WTC11 (cell line): ENCODE data around the gene SOX8. TPM values are rescaled to one million over a fixed set of nuclear protein-coding genes. Genes with fewer than 3 reads are reported as not detected.

Experiments
- ATAC-seq: fragments of 200-7000 bp; cut with Tn5 transposase; 2 replicates; pipeline ENCODE4 v1.10.0; 2021; ENCODE audit warnings: mild to moderate bottlenecking, moderate library complexity
- CTCF ChIA-PET: fragments of 300-600 bp; sonication (Branson Sonifier 250); formaldehyde crosslinking; loops from one replicate; lab custom pipeline; 2021; ENCODE audit warnings: antibody characterized with exemption; lab: Charles Lee
- POLR2A ChIA-PET: fragments of 350-600 bp; sonication (Branson Sonifier 250); formaldehyde crosslinking; loops from one replicate; lab custom pipeline; 2021; ENCODE audit warnings: antibody characterized with exemption; lab: Charles Lee
- DNase-seq: peaks from one replicate; pipeline ENCODE4 v3.0.0; 2021; ENCODE audit warnings: low spot score
- H3K27ac Mint-ChIP-seq: 2 replicates; pipeline ENCODE4 v1.8.0; 2021; ENCODE audit warnings: mixed read lengths
- H3K27me3 Mint-ChIP-seq: 2 replicates; pipeline ENCODE4 v1.8.0; 2021; ENCODE audit warnings: low read depth, mild to moderate bottlenecking, moderate library complexity, mixed read lengths
- H3K36me3 Mint-ChIP-seq: 2 replicates; pipeline ENCODE4 v1.8.0; 2021; ENCODE audit warnings: mixed read lengths
- H3K4me1 Mint-ChIP-seq: 2 replicates; pipeline ENCODE4 v1.8.0; 2022; ENCODE audit warnings: mixed read lengths
- H3K4me3 Mint-ChIP-seq: 2 replicates; pipeline ENCODE4 v1.8.0; 2021; ENCODE audit warnings: mild to moderate bottlenecking, moderate library complexity, mixed read lengths
- H3K9me3 Mint-ChIP-seq: 2 replicates; pipeline ENCODE4 v1.8.0; 2021; ENCODE audit warnings: mixed read lengths
- ATF3 ChIP-seq: sonication (generic); formaldehyde crosslinking; conservative IDR thresholded peaks from 2 replicates; pipeline ENCODE4 v1.8.1; 2022; ENCODE audit warnings: mild to moderate bottlenecking, missing genetic modification reagents
- CBFB ChIP-seq: sonication (generic); formaldehyde crosslinking; IDR thresholded peaks from 2 replicates; pipeline ENCODE4 v1.8.1; 2022; ENCODE audit warnings: mild to moderate bottlenecking, low read depth, missing genetic modification reagents
- CDX4 ChIP-seq: fragments of 250-450 bp; sonication (Bioruptor Pico); IDR thresholded peaks from 2 replicates; pipeline ENCODE4 v1.9.0; 2021; ENCODE audit warnings: moderate library complexity, mild to moderate bottlenecking, inconsistent platforms, borderline replicate concordance
- CREM ChIP-seq: sonication (generic); formaldehyde crosslinking; IDR thresholded peaks from 2 replicates; pipeline ENCODE4 v1.8.1; 2022; ENCODE audit warnings: mild to moderate bottlenecking, missing genetic modification reagents, moderate library complexity
- E2F1 ChIP-seq: sonication (generic); formaldehyde crosslinking; IDR thresholded peaks from 2 replicates; pipeline ENCODE4 v1.8.0; 2022; ENCODE audit warnings: mild to moderate bottlenecking, missing genetic modification reagents
- ELF4 ChIP-seq: sonication (generic); formaldehyde crosslinking; IDR thresholded peaks from 2 replicates; pipeline ENCODE4 v1.8.1; 2022; ENCODE audit warnings: low read depth, mild to moderate bottlenecking, moderate library complexity, missing genetic modification reagents
- FOXJ3 ChIP-seq: sonication (generic); formaldehyde crosslinking; IDR thresholded peaks from 2 replicates; pipeline ENCODE4 v1.9.0; 2021; ENCODE audit warnings: missing genetic modification reagents, mild to moderate bottlenecking, borderline replicate concordance
- FOXK1 ChIP-seq: sonication (generic); formaldehyde crosslinking; IDR thresholded peaks from 2 replicates; pipeline ENCODE4 v1.8.0; 2022; ENCODE audit warnings: mild to moderate bottlenecking, moderate library complexity, missing genetic modification reagents
- GTF2I ChIP-seq: fragments of 250-450 bp; sonication (Bioruptor Pico); conservative IDR thresholded peaks from 2 replicates; pipeline ENCODE4 v1.4.0; 2021; ENCODE audit warnings: mild to moderate bottlenecking
- JUN ChIP-seq: sonication (generic); formaldehyde crosslinking; IDR thresholded peaks from 2 replicates; pipeline ENCODE4 v1.8.0; 2023; ENCODE audit warnings: mild to moderate bottlenecking, missing genetic modification reagents
- NFE2L1 ChIP-seq: sonication (generic); formaldehyde crosslinking; IDR thresholded peaks from 2 replicates; pipeline ENCODE4 v1.8.1; 2023; ENCODE audit warnings: missing genetic modification reagents
- RORB ChIP-seq: fragments of 250-450 bp; sonication (Bioruptor Pico); IDR thresholded peaks from 2 replicates; pipeline ENCODE4 v1.9.0; 2021; ENCODE audit warnings: mild to moderate bottlenecking
- SOX15 ChIP-seq: fragments of 250-450 bp; sonication (Bioruptor Pico); IDR thresholded peaks from 2 replicates; pipeline ENCODE4 v1.9.0; 2021; ENCODE audit warnings: mild to moderate bottlenecking
- TP53 ChIP-seq: sonication (generic); formaldehyde crosslinking; IDR thresholded peaks from 2 replicates; pipeline ENCODE4 v1.8.1; 2023; ENCODE audit warnings: mild to moderate bottlenecking, missing genetic modification reagents
- USF2 ChIP-seq: sonication (generic); formaldehyde crosslinking; IDR thresholded peaks from 2 replicates; pipeline ENCODE4 v1.8.1; 2023; ENCODE audit warnings: mild to moderate bottlenecking, missing genetic modification reagents, moderate library complexity
- ZBTB43 ChIP-seq: sonication (generic); formaldehyde crosslinking; IDR thresholded peaks from 2 replicates; pipeline ENCODE4 v1.8.1; 2023; ENCODE audit warnings: mild to moderate bottlenecking, missing genetic modification reagents
- ZNF232 ChIP-seq: sonication (generic); formaldehyde crosslinking; IDR thresholded peaks from 2 replicates; pipeline ENCODE4 v1.8.0; 2022; ENCODE audit warnings: mild to moderate bottlenecking, missing genetic modification reagents
- ZNF416 ChIP-seq: fragments of 250-450 bp; sonication (Bioruptor Pico); IDR thresholded peaks from 2 replicates; pipeline ENCODE4 v1.9.0; 2021; ENCODE audit warnings: mild to moderate bottlenecking, inconsistent platforms
- ZSCAN18 ChIP-seq: fragments of 250-450 bp; sonication (Bioruptor Pico); IDR thresholded peaks from 2 replicates; pipeline ENCODE4 v2.1.2; 2022; ENCODE audit warnings: mild to moderate bottlenecking, moderate library complexity
- total RNA-seq: library from RNA; stranded (reverse); gene quantifications from 3 replicates; pipeline ENCODE4 v1.2.3, GENCODE V29; 2021

Gene SOX8
- total RNA-seq, 1 experiment from 2014 or later, result 12.3 TPM

- TF ChIP-seq TP53, result no peak
- no peak for TF ChIP-seq GTF2I (CRISPR knock-in tag)
- no peak for TF ChIP-seq USF2 (CRISPR knock-in tag)
- no peak for TF ChIP-seq ATF3
- no peak for TF ChIP-seq ELF4 (CRISPR knock-in tag)
- no peak for TF ChIP-seq CBFB (CRISPR knock-in tag)
- no peak for TF ChIP-seq CDX4 (CRISPR knock-in tag)
- TF ChIP-seq E2F1 (CRISPR knock-in tag), result no peak
- no peak for TF ChIP-seq FOXJ3 (CRISPR knock-in tag)
Observed at GRCh38 chr16:965036-965395, 16.6 kb upstream of the SOX8 start (continued).

GRCh38 chr16:965487-965886 lies 16.1 kb upstream of the SOX8 start:
- Mint-ChIP-seq H3K27me3 (peaks cover 5% of the 10 kb centered on the region; the same call in 1 of the 2 replicates), H3K4me1 (peaks cover 8% of the 10 kb centered on the region), H3K27ac (no peak overlapping the region), H3K9me3 (no peaks in the 10 kb centered on the region; the same call in 1 of the 2 replicates), H3K36me3 (peaks cover 5% of the 10 kb centered on the region), H3K4me3 (no peak overlapping the region)
- no peak for ATAC-seq
- DNase-seq, result no peak
- POLR2A ChIA-PET, result no interaction called here
- TF ChIP-seq ZBTB43 (CRISPR knock-in tag) (no peak), NFE2L1 (CRISPR knock-in tag) (no peak), RORB (CRISPR knock-in tag) (no peak), SOX15 (CRISPR knock-in tag) (no peak), CREM (CRISPR knock-in tag) (no peak), JUN (CRISPR knock-in tag) (no peak), FOXK1 (no peak)
- CTCF ChIA-PET, result interaction anchor here (3.7 kb wide), 1 partner anchor 92 kb away, joined by 17 read pairs; no protein-coding TSS in a partner anchor

GRCh38 chr16:966035-966434 lies 15.5 kb upstream of the SOX8 start:
- H3K36me3 Mint-ChIP-seq, result peaks cover 5% of the 10 kb centered on the region
- CTCF ChIA-PET, result interaction anchor here (3.7 kb wide), 1 partner anchor 92 kb away, joined by 17 read pairs; no protein-coding TSS in a partner anchor
- TF ChIP-seq FOXJ3 (CRISPR knock-in tag), result no peak
- TF ChIP-seq, all 79 proteins: peak for 0
- POLR2A ChIA-PET, result no interaction called here
- Mint-ChIP-seq H3K4me1 (peaks cover 8% of the 10 kb centered on the region), H3K9me3 (no peaks in the 10 kb centered on the region; the same call in 1 of the 2 replicates), H3K27ac (no peak overlapping the region), H3K27me3 (peaks cover 5% of the 10 kb centered on the region; the same call in 1 of the 2 replicates), H3K4me3 (no peak overlapping the region)
- ATAC-seq (no peak), DNase-seq (no peak)

GRCh38 chr16:966505-966904 lies 15.1 kb upstream of the SOX8 start:
- ChIA-PET CTCF (interaction anchor here (3.7 kb wide), 1 partner anchor 91 kb away, joined by 17 read pairs; no protein-coding TSS in a partner anchor), POLR2A (no interaction called here)
- Mint-ChIP-seq H3K27ac (no peak overlapping the region), H3K27me3 (peaks cover 8% of the 10 kb centered on the region), H3K4me3 (no peak overlapping the region), H3K9me3 (no peaks in the 10 kb centered on the region; the same call in 1 of the 2 replicates), H3K36me3 (peaks cover 5% of the 10 kb centered on the region), H3K4me1 (peaks cover 11% of the 10 kb centered on the region)
- no peak for DNase-seq
- ATAC-seq, result no peak
- TF ChIP-seq ZNF232 (CRISPR knock-in tag) (no peak), ZNF416 (CRISPR knock-in tag) (no peak), ZBTB43 (CRISPR knock-in tag) (no peak), E2F1 (CRISPR knock-in tag) (no peak), ZSCAN18 (no peak)
